Common myeloid progenitor, CD34-positive (primary cell): ENCODE data around the gene RAVER2.

Experiments
- CTCF ChIA-PET: fragments of 350-600 bp; sonication (Branson Sonifier 250); formaldehyde crosslinking; loops from one replicate; lab custom pipeline; 2021; ENCODE audit warnings: antibody characterized with exemption; lab: Charles Lee
- POLR2A ChIA-PET: fragments of 350-600 bp; sonication (Branson Sonifier 250); formaldehyde crosslinking; loops from one replicate; lab custom pipeline; 2021; ENCODE audit warnings: antibody characterized with exemption; lab: Charles Lee
- DNase-seq, 3 donors: peaks; one replicate each; pipeline versions ENCODE4 v3.0.0 to v3.0.0-alpha.2; 2013
- H3K27ac ChIP-seq, 2 experiments: 1 replicate in 1 of 2; 2 replicates in 1 of 2; pipeline ENCODE4 v1.7.0; 2013; ENCODE audit warnings: inconsistent platforms in 2 of 2, low read length in 2 of 2, mild to moderate bottlenecking in 2 of 2, low read depth in 1 of 2, moderate library complexity in 1 of 2; ENCODE audit not compliant: severe bottlenecking in 2 of 2, insufficient read depth in 1 of 2, poor library complexity in 1 of 2
- H3K27me3 ChIP-seq, 5 experiments: replicated peaks in 2 of 5; 1 replicate in 3 of 5; 2 replicates in 2 of 5; pipeline versions ENCODE4 v1.6.1 to v1.7.0; 2013; ENCODE audit warnings: low read length in 4 of 5, mild to moderate bottlenecking in 2 of 5, moderate library complexity in 2 of 5, inconsistent platforms in 1 of 5; ENCODE audit not compliant: insufficient read depth in 5 of 5, control insufficient read depth in 4 of 5
- H3K36me3 ChIP-seq, 4 experiments: 1 replicate in 2 of 4; 2 replicates in 2 of 4; pipeline versions ENCODE4 v1.6.1 to v1.7.0; 2013; ENCODE audit warnings: low read length in 3 of 4, control low read depth in 1 of 4, mild to moderate bottlenecking in 1 of 4; ENCODE audit not compliant: control insufficient read depth in 4 of 4, insufficient read depth in 4 of 4
- H3K4me1 ChIP-seq, 4 experiments: 1 replicate in 3 of 4; 2 replicates in 1 of 4; pipeline versions ENCODE4 v1.6.1 to v1.7.1; 2013; ENCODE audit warnings: low read length in 3 of 4, mild to moderate bottlenecking in 3 of 4, control low read depth in 1 of 4, inconsistent platforms in 1 of 4, moderate library complexity in 1 of 4; ENCODE audit not compliant: control insufficient read depth in 4 of 4, insufficient read depth in 4 of 4; ENCODE audit errors: control extremely low read depth in 1 of 4
- H3K4me3 ChIP-seq, 7 experiments: 1 replicate in 4 of 7; 2 replicates in 3 of 7; pipeline versions ENCODE4 v1.5.1 to v1.7.0; 2013; ENCODE audit warnings: mild to moderate bottlenecking in 7 of 7, low read length in 6 of 7, moderate library complexity in 6 of 7, inconsistent platforms in 2 of 7, low read depth in 2 of 7, control low read depth in 1 of 7; ENCODE audit not compliant: insufficient read depth in 4 of 7, control insufficient read depth in 1 of 7; ENCODE audit errors: extremely low read depth in 1 of 7
- H3K9me3 ChIP-seq, 5 experiments: 1 replicate in 4 of 5; 2 replicates in 1 of 5; pipeline versions ENCODE4 v1.6.1 to v1.7.1; 2013; ENCODE audit warnings: low read length in 4 of 5, mild to moderate bottlenecking in 2 of 5, inconsistent platforms in 1 of 5, low read depth in 1 of 5, moderate library complexity in 1 of 5; ENCODE audit not compliant: control insufficient read depth in 4 of 5, insufficient read depth in 2 of 5; ENCODE audit errors: control extremely low read depth in 1 of 5
- WGBS: methylation state at CpG from one replicate; pipeline ENCODE4 v1.1.5; 2013; ENCODE audit not compliant: insufficient coverage; 5-methylcytosine and 5-hydroxymethylcytosine counted together

RAVER2 gene

GRCh38 chr1:64705591-64705990 is 39.3 kb upstream of the RAVER2 start:
- Histone ChIP-seq H3K27me3 (no peaks in the 10 kb centered on the region), H3K27ac (no peak overlapping the region), H3K4me1 (peaks cover 0 to 4% (median 0%) of the 10 kb centered on the region in 4 experiments), H3K9me3 (no peaks in the 10 kb centered on the region), H3K36me3 (no peaks in the 10 kb centered on the region), H3K4me3 (no peak overlapping the region)
- no peak for DNase-seq
- WGBS: 77% methylated on average over 1 of the region's 1 CpG
- POLR2A ChIA-PET: no interaction called here
- CTCF ChIA-PET: interaction anchor here (0.8 kb wide), 1 partner anchor 57 kb away, joined by 3 read pairs; no protein-coding TSS in a partner anchor

GRCh38 chr1:64711266-64711665 is 33.6 kb upstream of the RAVER2 start:
- Histone ChIP-seq H3K9me3 (no peaks in the 10 kb centered on the region), H3K36me3 (no peaks in the 10 kb centered on the region), H3K4me1 (peaks cover 0 to 4% (median 0%) of the 10 kb centered on the region in 4 experiments), H3K4me3 (no peak overlapping the region), H3K27ac (no peak overlapping the region), H3K27me3 (no peaks in the 10 kb centered on the region)
- ChIA-PET CTCF (no interaction called here), POLR2A (no interaction called here)
- 80% methylated on average over 1 of the region's 1 CpG for WGBS
- DNase-seq: no peak

DNA sequence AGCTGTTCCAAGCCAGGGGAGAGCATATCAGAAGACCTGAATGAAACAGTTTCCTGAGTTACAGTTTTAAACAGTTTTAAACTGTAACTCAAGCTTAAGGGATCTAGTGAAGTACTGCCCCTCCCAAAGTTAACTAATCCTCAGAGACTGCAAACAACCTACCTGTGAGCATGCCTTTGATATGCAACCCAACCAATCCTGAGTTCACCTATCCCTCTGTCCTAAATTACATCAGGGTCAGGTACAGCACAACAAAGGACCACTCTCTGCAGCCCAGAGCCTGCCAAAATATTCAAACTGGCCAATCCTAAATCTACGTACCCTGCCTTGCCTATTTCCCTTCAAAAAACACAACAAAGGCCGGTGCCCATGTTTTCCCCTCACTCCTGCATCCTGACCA is 32.8 kb upstream of the RAVER2 start:
- Histone ChIP-seq H3K4me3 (no peak overlapping the region), H3K36me3 (no peaks in the 10 kb centered on the region), H3K9me3 (no peaks in the 10 kb centered on the region), H3K4me1 (peaks cover 0 to 4% (median 0%) of the 10 kb centered on the region in 4 experiments), H3K27ac (no peak overlapping the region), H3K27me3 (no peaks in the 10 kb centered on the region)
- ChIA-PET POLR2A (no interaction called here), CTCF (no interaction called here)
- DNase-seq: no peak
- 100% methylated on average over 2 of the region's 2 CpGs for WGBS

- ChIA-PET POLR2A (no interaction called here), CTCF (no interaction called here)
- WGBS: 100% methylated on average over 2 of the region's 2 CpGs
Observed at GRCh38 chr1:64715186-64715585, 29.7 kb upstream of the RAVER2 start.

GRCh38 chr1:64721135-64721534 is 23.7 kb upstream of the RAVER2 start:
- H3K27ac ChIP-seq: no peak overlapping the region
- H3K4me1 ChIP-seq: no peaks in the 10 kb centered on the region
- CTCF ChIA-PET: interaction anchor here (1.2 kb wide), 1 partner anchor 9 kb away, joined by 3 read pairs; no protein-coding TSS in a partner anchor
- DNase-seq: no peak
- peaks cover 0 to 5% (median 1%) of the 10 kb centered on the region in 5 experiments for H3K9me3 ChIP-seq
- no CpG with 5 or more reads among the region's 2 CpGs for WGBS
- POLR2A ChIA-PET: no interaction called here
- no peaks in the 10 kb centered on the region for H3K27me3 ChIP-seq
- H3K4me3 ChIP-seq: no peak overlapping the region
- no peaks in the 10 kb centered on the region for H3K36me3 ChIP-seq

More at GRCh38 chr1:64715186-64715585, 29.7 kb upstream of the RAVER2 start:
- Histone ChIP-seq H3K27ac (no peak overlapping the region), H3K36me3 (no peaks in the 10 kb centered on the region), H3K4me3 (no peak overlapping the region), H3K27me3 (no peaks in the 10 kb centered on the region), H3K4me1 (no peaks in the 10 kb centered on the region), H3K9me3 (peaks cover 0 to 5% (median 1%) of the 10 kb centered on the region in 5 experiments)
- no peak for DNase-seq

DNA sequence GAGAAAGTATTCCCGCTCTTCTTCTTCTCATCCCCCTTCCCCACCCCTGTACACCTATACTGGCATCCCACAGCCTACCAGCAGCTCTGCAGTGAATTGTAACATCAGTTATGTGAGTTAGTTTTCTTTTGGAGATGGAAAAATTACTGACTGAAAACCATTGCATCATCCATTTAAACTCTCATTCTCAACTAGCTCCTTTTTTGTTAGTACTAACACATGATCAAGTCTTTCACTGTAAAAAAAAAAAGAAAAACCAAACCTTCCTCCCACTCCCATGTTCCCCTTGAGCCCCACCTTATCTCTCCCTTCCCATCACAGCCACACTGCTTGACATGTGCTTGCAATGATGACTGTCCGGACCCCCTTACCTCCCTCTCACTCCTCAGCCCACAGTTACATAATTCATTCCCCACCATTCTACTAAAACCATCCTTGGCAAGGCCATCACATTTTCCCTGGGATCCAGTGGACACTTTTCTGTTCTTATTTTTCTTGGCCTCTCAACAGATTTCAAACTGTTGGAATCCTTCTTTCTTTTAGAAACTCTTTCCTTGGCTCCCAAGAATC is 23.2 kb upstream of the RAVER2 start:
- Histone ChIP-seq H3K27ac (no peak overlapping the region), H3K4me1 (no peaks in the 10 kb centered on the region), H3K36me3 (no peaks in the 10 kb centered on the region), H3K9me3 (peaks cover 0 to 5% (median 1%) of the 10 kb centered on the region in 5 experiments), H3K4me3 (no peak overlapping the region), H3K27me3 (no peaks in the 10 kb centered on the region)
- whole genome bisulfite sequencing: 100% methylated on average over 1 of the region's 2 CpGs
- ChIA-PET POLR2A (no interaction called here), CTCF (interaction anchor here (1.2 kb wide), 1 partner anchor 8 kb away, joined by 3 read pairs; no protein-coding TSS in a partner anchor)
- DNase-seq: no peak

- no peaks in the 10 kb centered on the region for H3K9me3 ChIP-seq
- no peaks in the 10 kb centered on the region for H3K4me1 ChIP-seq
- H3K4me3 ChIP-seq: no peak overlapping the region
- DNase-seq: no peak
- no peaks in the 10 kb centered on the region for H3K36me3 ChIP-seq
- WGBS: 100% methylated on average over 1 of the region's 1 CpG
- POLR2A ChIA-PET: interaction anchor here (0.6 kb wide), 2 partner anchors 9 to 1177 kb away, joined by 3 read pairs; no protein-coding TSS in a partner anchor
- H3K27me3 ChIP-seq: no peaks in the 10 kb centered on the region
- H3K27ac ChIP-seq: no peak overlapping the region
- CTCF ChIA-PET: interaction anchor here (0.9 to 1.2 kb wide), 2 partner anchors 9 to 15 kb away, joined by 3 to 4 read pairs; no protein-coding TSS in a partner anchor
Observed at GRCh38 chr1:64727861-64728260, 17.0 kb upstream of the RAVER2 start.
